ENCODE measurements around the gene ZP3. TPM values are rescaled to one million over a fixed set of nuclear protein-coding genes. Genes with fewer than 3 reads are reported as not detected.
"Not testable (repeated sequence)": the region's sequence is repeated elsewhere in the genome, so short reads cannot be mapped to it uniquely, and the experiment has no call there.

Gene ZP3
- total RNA-seq, 1 experiment from 2014 or later: 5.3 TPM

- Histone ChIP-seq H3K4me3 (ENCODE audit: insufficient read depth, low read depth, low read length) (no peak overlapping the region), H3K36me3 (replicated peaks; ENCODE audit: control insufficient read depth, insufficient read depth, low read length) (no peaks in the 10 kb centered on the region), H3K27me3 (ENCODE audit: control insufficient read depth, insufficient read depth, low read length) (no peaks in the 10 kb centered on the region)
- DNase-seq: peak; percentile 52
These were observed 911 bp upstream of the ZP3 start for GRCh38 chr7:76423666-76424412.

GRCh38 chr7:76425156-76425555, 406 bp downstream of the ZP3 start:
- Histone ChIP-seq H3K4me3 (ENCODE audit: insufficient read depth, low read depth, low read length) (no peak overlapping the region), H3K27me3 (ENCODE audit: control insufficient read depth, insufficient read depth, low read length) (no peaks in the 10 kb centered on the region), H3K36me3 (replicated peaks; ENCODE audit: control insufficient read depth, insufficient read depth, low read length) (no peaks in the 10 kb centered on the region)
- no peak for DNase-seq

GRCh38 chr7:76425558-76425957, 808 bp downstream of the ZP3 start:
- DNase-seq; H3K27me3 ChIP-seq (ENCODE audit: control insufficient read depth, insufficient read depth, low read length); H3K4me3 ChIP-seq (ENCODE audit: insufficient read depth, low read depth, low read length); H3K36me3 ChIP-seq (replicated peaks; ENCODE audit: control insufficient read depth, insufficient read depth, low read length): not testable (repeated sequence)

- Histone ChIP-seq H3K36me3 (replicated peaks; ENCODE audit: control insufficient read depth, insufficient read depth, low read length) (no peaks in the 10 kb centered on the region), H3K27me3 (ENCODE audit: control insufficient read depth, insufficient read depth, low read length) (no peaks in the 10 kb centered on the region), H3K4me3 (ENCODE audit: insufficient read depth, low read depth, low read length) (no peak overlapping the region)
- DNase-seq: peak; percentile 24
These were observed 1.5 kb downstream of the ZP3 start for GRCh38 chr7:76426246-76426645.

DNA sequence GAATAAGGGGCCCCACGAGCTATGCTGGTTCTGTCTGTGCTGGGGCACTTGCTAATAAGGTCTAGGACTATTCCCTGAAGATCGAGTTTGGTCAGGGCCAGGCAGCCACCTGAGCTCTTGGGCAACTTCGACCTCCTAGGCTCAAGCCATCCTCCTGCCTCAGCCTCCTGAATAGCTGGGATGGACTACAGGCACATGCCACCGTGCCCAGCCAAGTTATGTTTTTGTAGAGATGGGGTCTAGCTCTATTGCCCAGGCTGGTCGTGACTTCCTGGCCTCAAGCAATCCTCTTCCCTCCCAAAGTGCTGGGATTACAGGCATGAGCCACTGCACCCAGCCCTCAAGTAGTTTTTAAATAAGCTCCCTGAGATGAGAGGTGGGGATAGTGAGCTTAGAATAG, 2.9 kb downstream of the ZP3 start:
- Histone ChIP-seq H3K4me3 (ENCODE audit: insufficient read depth, low read depth, low read length) (no peak overlapping the region), H3K36me3 (replicated peaks; ENCODE audit: control insufficient read depth, insufficient read depth, low read length) (no peaks in the 10 kb centered on the region), H3K27me3 (ENCODE audit: control insufficient read depth, insufficient read depth, low read length) (no peaks in the 10 kb centered on the region)
- DNase-seq: no peak

GRCh38 chr7:76428149-76428823, 3.5 kb downstream of the ZP3 start:
- H3K4me3 ChIP-seq (ENCODE audit: insufficient read depth, low read depth, low read length): no peak overlapping the region
- H3K27me3 ChIP-seq (ENCODE audit: control insufficient read depth, insufficient read depth, low read length): no peaks in the 10 kb centered on the region
- H3K36me3 ChIP-seq (replicated peaks; ENCODE audit: control insufficient read depth, insufficient read depth, low read length): no peaks in the 10 kb centered on the region
- DNase-seq: peak; percentile 35

DNA sequence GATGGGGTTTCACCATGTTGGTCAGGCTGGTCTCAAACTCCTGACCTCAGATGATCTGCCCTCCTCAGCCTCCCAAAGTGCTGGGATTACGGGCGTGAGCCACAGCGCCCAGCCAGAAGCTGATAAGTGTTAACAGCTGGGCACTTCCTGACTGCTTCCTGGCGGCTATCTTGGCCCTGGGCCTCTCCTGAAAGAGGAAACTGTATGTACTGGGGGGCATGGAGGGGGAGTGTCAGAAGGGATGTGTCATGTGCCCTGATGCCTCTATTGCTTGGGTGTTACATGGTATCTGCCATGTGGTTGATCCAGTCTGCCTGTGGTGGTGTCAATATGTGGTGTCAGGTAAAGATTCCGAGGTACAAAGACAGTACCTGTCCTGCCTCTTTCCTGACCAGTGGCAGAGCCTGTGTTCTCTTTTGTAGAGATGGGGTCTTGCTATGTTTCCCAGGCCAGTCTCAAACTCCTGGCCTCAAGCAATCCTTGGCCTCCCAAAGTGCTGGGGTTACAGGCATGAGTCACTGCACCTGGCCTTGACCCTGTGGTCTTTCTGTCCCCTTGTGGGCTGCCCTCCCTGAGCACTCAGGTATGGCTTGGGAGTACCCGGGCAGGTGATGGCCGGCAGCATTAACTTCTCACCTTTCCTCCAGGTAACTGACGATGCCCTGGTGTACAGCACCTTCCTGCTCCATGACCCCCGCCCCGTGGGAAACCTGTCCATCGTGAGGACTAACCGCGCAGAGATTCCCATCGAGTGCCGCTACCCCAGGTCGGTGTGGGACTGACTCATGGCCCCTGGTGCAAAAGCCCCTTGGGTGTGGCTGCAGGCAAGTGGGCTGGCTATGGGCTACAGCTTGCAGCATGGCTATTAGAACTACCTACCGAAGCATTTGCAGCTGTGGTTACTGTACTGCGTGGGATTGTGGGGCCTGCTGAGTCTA, 4.4 kb downstream of the ZP3 start:
- no peaks in the 10 kb centered on the region for H3K27me3 ChIP-seq (ENCODE audit: control insufficient read depth, insufficient read depth, low read length)
- no peaks in the 10 kb centered on the region for H3K36me3 ChIP-seq (replicated peaks; ENCODE audit: control insufficient read depth, insufficient read depth, low read length)
- no peak overlapping the region for H3K4me3 ChIP-seq (ENCODE audit: insufficient read depth, low read depth, low read length)
- DNase-seq: no peak

- Histone ChIP-seq H3K4me3 (ENCODE audit: insufficient read depth, low read depth, low read length) (no peak overlapping the region), H3K36me3 (replicated peaks; ENCODE audit: control insufficient read depth, insufficient read depth, low read length) (no peaks in the 10 kb centered on the region), H3K27me3 (ENCODE audit: control insufficient read depth, insufficient read depth, low read length) (no peaks in the 10 kb centered on the region)
- DNase-seq: no peak
These were observed 5.5 kb downstream of the ZP3 start for GRCh38 chr7:76430211-76430610.

DNA sequence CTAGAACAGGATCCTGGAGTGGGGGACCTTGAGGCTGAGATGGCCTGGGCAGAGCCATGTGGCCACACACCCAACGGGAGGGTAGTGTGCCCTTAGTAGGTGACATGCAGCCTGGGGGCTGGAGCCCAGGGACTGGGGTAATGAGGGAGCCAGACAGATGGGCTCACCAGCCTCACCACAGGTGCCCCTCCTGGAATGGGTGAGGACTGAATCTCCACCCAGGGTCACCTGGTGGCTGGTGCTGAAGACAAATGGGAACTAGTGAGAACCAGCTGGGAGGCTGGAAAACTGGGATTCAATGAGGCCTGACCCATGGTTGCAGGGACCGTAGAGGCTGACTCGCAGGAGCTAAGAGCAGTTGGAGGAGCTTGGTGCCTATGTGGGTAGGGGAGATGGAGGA, 6.1 kb downstream of the ZP3 start:
- Histone ChIP-seq H3K36me3 (replicated peaks; ENCODE audit: control insufficient read depth, insufficient read depth, low read length) (no peaks in the 10 kb centered on the region), H3K4me3 (ENCODE audit: insufficient read depth, low read depth, low read length) (no peak overlapping the region), H3K27me3 (ENCODE audit: control insufficient read depth, insufficient read depth, low read length) (no peaks in the 10 kb centered on the region)
- DNase-seq: no peak

- H3K4me3 ChIP-seq (ENCODE audit: insufficient read depth, low read depth, low read length); H3K27me3 ChIP-seq (ENCODE audit: control insufficient read depth, insufficient read depth, low read length); H3K36me3 ChIP-seq (replicated peaks; ENCODE audit: control insufficient read depth, insufficient read depth, low read length); DNase-seq: not testable (repeated sequence)
These were observed 13.1 kb downstream of the ZP3 start for GRCh38 chr7:76437873-76438272.

DNA sequence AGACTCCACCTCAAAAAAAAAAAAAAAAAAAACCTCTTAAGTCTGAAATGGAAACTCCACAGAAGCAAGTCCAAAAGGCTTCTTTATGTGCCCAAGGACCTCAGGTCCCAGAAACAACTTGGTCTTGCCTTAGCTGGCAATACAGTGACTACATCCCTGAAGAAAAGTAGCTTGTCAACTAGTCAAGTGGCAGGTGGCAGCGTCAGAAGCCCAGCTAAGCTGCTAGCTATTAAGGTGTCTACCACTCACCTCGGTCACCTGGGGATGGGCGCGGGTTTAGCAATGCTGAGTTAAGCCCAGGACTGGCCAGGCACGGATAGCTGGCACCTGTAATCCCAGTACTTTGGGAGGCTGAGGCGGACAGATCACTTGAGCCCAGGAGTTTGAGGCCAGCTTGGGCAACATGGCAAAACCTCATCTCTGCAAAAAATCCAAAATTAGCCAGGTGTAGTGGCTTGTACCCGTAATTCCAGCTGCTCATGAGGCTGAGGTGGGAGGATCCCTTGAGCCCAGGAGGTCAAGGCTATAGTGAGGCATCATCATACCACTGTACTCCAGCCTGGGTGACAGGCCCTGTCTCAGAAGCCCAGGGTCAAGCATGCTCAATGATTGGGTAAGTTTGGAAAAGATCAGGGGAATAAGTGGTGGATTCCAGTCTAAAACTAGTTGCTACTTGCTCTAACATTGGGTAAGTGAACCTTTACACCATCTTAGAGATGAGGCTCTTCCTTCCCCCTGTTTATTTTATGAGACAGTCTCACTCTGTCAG, 14.6 kb downstream of the ZP3 start:
- DNase-seq; H3K27me3 ChIP-seq (ENCODE audit: control insufficient read depth, insufficient read depth, low read length); H3K4me3 ChIP-seq (ENCODE audit: insufficient read depth, low read depth, low read length); H3K36me3 ChIP-seq (replicated peaks; ENCODE audit: control insufficient read depth, insufficient read depth, low read length): not testable (repeated sequence)

GRCh38 chr7:76440404-76440803, 15.7 kb downstream of the ZP3 start:
- not testable (repeated sequence) for H3K27me3 ChIP-seq (ENCODE audit: control insufficient read depth, insufficient read depth, low read length); H3K36me3 ChIP-seq (replicated peaks; ENCODE audit: control insufficient read depth, insufficient read depth, low read length); H3K4me3 ChIP-seq (ENCODE audit: insufficient read depth, low read depth, low read length); DNase-seq

- not testable (repeated sequence) for H3K4me3 ChIP-seq (ENCODE audit: insufficient read depth, low read depth, low read length); DNase-seq; H3K36me3 ChIP-seq (replicated peaks; ENCODE audit: control insufficient read depth, insufficient read depth, low read length); H3K27me3 ChIP-seq (ENCODE audit: control insufficient read depth, insufficient read depth, low read length)
These were observed 17.0 kb downstream of the ZP3 start for GRCh38 chr7:76441792-76442191.
